Amniotic epithelial cell (primary cell): Measurements from ENCODE around the gene NAA35.
"Not testable (repeated sequence)": the region's sequence is repeated elsewhere in the genome, so short reads cannot be mapped to it uniquely, and the experiment has no call there.

Experiments used
- DNase-seq: peaks from one replicate; pipeline ENCODE4 v3.0.0-alpha.2; 2010; ENCODE audit warnings: low read depth

The NAA35 gene

DNA sequence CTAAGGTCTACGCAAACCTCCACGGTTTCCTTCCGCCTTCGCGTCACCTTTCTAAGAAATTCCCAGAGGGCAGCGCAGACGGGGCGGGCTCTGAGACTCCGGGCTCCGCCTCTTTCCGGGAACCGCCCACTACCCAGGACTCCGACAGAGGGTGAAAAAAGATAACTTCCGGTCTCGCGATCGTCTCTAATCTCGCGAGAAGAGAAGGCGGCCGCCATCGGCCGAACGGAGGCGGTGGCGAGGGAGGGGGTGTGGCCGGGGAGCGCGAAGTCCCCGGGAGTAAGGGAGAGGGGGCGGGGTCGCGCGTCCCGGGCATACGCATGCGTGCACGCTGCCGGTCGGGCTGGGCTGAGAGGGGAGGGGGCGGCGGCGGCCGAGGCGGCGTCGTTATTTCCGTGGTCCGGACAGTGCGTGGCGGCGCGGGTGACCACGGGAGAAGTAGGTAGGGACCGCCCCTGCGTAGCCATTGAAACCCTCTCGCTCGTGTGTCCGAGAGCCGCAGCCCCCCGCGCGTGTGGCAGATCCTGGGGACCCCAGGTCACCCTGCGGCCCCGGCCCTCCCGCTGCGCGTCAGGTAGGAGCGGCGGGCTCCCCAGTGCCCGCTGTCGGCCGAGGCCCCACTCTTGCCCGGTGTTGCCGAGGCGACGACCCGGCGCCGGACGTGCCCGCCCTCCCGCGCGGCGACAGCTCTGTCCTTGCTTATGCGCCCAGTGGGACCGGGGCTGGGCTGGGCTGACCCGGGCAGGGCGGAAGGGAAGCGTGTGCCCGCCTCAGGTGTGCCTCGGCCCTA, at the start of gene NAA35:
Gene NAA35 (plus strand): TSS at position 315 of the 790 bp plus-strand sequence. CDS start 1,014 bp downstream, outside the sequence.
- peak; percentile 97 for DNase-seq

- DNase-seq = no peak
These were observed 48.5 kb upstream of the NAA35 start for GRCh38 chr9:85892401-85892800.

- no peak for DNase-seq
These were observed 45.3 kb upstream of the NAA35 start for GRCh38 chr9:85895685-85896084.

DNA sequence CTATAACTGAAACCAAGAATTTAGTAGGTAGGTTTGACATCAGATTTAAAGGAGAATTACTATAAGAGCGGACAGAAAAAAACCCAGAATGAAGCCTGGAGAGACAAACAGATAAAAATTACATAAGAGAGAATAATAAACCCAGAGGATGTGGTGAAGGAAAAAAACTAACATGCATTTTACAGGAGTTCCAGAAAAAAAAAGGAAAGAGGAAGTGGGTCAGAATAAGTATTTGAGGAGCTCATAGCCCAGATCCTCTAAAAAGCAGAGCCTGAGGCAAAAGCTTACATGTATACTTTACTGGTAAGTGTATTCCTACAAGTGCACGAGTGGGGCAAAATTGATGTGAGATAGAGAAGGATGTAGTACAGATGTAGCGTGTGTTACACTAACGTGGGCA, 43.1 kb upstream of the NAA35 start:
- no peak for DNase-seq

- no peak for DNase-seq
These were observed 42.6 kb upstream of the NAA35 start for GRCh38 chr9:85898332-85898731.

DNA sequence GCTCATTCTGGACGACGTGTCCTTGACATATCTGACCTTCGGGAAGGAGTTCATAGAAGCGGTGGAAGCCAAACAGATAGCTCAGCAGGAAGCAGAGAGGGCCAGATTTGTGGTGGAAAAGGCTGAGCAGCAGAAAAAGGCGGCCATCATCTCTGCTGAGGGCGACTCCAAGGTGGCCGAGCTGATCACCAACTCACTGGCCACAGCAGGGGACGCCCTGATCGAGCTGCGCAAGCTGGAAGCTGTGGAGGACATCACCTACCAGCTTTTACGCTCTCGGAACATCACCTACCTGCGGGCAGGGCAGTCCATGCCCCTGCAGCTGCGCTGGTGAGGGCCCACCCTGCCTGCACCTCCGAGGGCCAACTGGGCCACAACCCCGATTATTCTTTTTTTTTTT, 41.6 kb upstream of the NAA35 start:
- no peak for DNase-seq

- DNase-seq = peak; percentile 50
These were observed 40.3 kb upstream of the NAA35 start for GRCh38 chr9:85900504-85901201.

DNA sequence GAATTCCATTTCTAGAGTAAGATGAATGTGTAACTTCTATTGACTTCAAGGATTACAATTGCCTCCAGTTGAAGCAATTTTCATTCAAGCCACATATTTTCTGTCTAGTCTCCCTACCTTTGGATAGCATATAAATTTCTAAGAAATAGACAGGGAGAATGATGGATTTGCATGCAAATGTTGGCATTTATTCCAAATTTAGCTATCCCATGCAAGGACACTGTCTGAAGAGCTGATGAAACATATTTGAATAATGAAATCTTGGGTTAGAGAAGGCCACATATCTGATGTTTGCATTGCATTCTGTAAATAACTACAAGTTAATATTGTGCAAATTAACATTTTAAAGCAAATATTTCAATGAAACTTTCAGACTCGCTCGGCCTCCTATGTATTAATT, 36.0 kb upstream of the NAA35 start:
- DNase-seq = no peak

GRCh38 chr9:85905957-85906356, 35.0 kb upstream of the NAA35 start:
- DNase-seq = no peak

DNA sequence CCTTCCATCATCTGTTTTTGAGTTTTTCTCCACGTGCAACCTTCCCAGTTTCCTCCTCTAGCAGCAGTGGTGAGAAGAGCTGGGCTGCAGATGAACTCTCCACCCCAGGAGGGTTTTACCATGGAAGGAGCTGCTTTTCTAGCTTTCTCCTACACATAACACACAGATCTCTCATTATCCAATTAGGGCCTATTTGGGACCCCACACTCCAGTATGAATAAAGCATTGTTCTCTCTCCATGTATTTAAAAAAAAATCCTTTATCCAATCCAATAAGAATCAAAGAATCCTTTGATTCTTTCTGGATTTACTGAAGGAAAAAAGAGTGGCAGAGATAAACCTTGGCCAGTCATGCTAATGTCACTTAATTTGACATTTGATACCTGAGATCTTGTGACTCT, 31.6 kb upstream of the NAA35 start:
- no peak for DNase-seq

- DNase-seq = peak; percentile 14
These were observed 26.8 kb upstream of the NAA35 start for GRCh38 chr9:85914108-85914507.

DNA sequence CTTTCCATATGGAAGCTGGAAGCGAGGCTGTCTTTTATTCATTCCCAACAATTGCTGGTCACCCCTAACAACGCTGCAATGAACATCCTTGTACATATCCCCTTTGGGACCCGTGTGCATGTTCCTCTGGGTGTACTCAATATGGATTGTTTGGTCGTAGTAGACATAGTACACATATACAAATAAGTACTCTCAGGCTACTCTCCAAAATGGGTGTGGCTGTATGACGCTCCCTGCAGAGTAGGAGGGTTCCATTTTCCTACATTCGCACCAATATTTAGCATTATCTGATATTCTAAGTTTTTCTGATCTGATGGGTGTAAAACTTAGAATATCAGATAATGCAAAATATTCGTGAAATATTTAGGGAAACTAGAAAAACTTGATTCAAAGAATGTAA, 23.2 kb upstream of the NAA35 start:
- DNase-seq = no peak

- no peak for DNase-seq
These were observed 15.5 kb upstream of the NAA35 start for GRCh38 chr9:85925493-85925892.

GRCh38 chr9:85927076-85927475, 13.9 kb upstream of the NAA35 start:
- no peak for DNase-seq

GRCh38 chr9:85931495-85931894, 9.5 kb upstream of the NAA35 start:
- DNase-seq = no peak

DNA sequence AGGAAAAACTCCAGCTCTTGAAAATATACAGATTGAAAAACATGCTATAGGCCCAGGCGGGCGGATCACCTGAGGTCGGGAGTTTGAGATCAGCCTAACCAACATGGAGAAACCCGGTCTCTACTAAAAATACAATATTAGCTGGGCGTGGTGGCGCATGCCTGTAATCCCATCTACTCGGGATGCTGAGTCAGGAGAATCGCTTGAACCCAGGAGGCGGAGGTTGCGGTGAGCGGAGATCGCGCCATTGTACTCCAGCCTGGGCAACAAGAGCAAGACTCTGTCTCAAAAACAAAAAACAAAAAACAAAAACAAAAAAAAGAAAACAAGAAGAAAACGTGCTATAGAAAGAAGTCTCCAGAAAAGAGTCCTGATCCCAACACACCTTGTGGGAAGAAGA, 5.0 kb upstream of the NAA35 start:
- DNase-seq = not testable (repeated sequence)

GRCh38 chr9:85940275-85940831, 593 bp upstream of the NAA35 start:
- DNase-seq = no peak

GRCh38 chr9:85941622-85941940, 635 bp downstream of the NAA35 start:
- no peak for DNase-seq

DNA sequence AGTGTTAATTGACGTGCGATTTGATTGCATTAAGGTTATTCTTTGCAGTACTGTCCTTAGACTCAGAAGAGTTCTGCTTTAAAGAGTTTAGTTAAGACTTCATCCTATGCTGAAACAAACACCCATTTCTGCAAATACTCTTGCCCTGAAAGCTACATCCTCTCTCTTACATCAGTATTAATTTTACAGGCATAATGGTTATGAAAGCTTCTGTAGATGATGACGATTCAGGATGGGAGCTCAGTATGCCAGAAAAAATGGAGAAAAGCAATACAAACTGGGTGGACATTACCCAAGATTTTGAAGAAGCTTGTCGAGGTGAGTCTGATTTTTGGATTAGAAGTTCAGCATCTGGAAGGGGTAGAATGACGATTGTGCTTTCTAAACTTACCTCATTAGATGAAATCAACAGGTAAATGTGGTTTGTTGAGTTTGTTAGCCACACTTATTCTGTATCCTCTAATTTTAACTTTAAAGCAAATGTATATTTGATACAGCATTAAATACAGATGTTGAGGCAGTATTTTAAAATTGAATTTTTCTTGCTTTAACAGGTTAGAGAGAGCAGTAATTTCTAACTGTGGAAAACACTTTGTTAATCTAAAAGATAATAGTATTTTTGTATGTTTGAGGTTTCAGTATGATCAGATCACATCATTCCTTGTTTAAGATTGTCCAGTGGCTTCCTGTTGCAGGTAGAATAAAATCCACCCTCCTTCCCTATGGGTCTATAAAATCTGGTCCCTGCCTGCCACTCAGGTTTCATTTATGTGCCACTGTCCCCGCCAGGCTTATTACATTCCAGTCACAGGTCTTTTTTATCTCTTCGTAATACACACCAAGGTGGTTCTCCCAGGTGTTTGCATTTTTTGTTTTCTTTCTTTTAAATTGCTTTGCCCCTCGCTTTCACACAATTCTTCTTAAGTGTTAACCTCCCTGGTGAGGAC, 1.3 kb downstream of the NAA35 start:
- DNase-seq = peak; percentile 15

- DNase-seq = no peak
These were observed 2.2 kb downstream of the NAA35 start for GRCh38 chr9:85942913-85943709.

GRCh38 chr9:85943757-85944430, 2.9 kb downstream of the NAA35 start:
- DNase-seq = no peak
